HepG2 (cell line): ENCODE measurements around the gene RBBP8NL. TPM values are rescaled to one million over a fixed set of nuclear protein-coding genes. Genes with fewer than 3 reads are reported as not detected.

Experiments
- BORCS8-MEF2B ChIP-seq: sonication (generic); formaldehyde crosslinking; IDR thresholded peaks from 2 replicates; pipeline ENCODE4 v1.8.0; 2022; ENCODE audit warnings: mild to moderate bottlenecking, missing genetic modification reagents
- CAMTA2 ChIP-seq: sonication (generic); formaldehyde crosslinking; IDR thresholded peaks from 2 replicates; pipeline ENCODE4 v1.4.0; 2020; ENCODE audit warnings: mild to moderate bottlenecking, missing genetic modification reagents, borderline replicate concordance
- FOXO4 ChIP-seq: sonication (generic); formaldehyde crosslinking; conservative IDR thresholded peaks from 2 replicates; pipeline ENCODE4 v1.8.1; 2023; ENCODE audit warnings: missing genetic modification reagents
- HDAC6 ChIP-seq: fragments of 200-600 bp; sonication (generic); IDR thresholded peaks from 2 replicates; pipeline ENCODE4 v1.7.0; 2017; ENCODE audit warnings: mild to moderate bottlenecking, antibody characterized with exemption, low read length, low read depth
- KLF11 ChIP-seq: IDR thresholded peaks from 2 replicates; pipeline ENCODE4 v1.6.1; 2016; ENCODE audit warnings: missing compliant biosample characterization
- KLF13 ChIP-seq: sonication (generic); formaldehyde crosslinking; IDR thresholded peaks from 2 replicates; pipeline ENCODE4 v1.4.0; 2020; ENCODE audit warnings: mild to moderate bottlenecking, missing genetic modification reagents
- KLF6 ChIP-seq: IDR thresholded peaks from 2 replicates; pipeline ENCODE4 v1.8.0; 2016; ENCODE audit warnings: missing biosample characterization, missing genetic modification reagents
- MAZ ChIP-seq, 2 experiments: sonication (generic) in 1 of 2; formaldehyde crosslinking in 1 of 2; IDR thresholded peaks; 2 replicates each; pipeline versions ENCODE4 v1.5.0 to v1.6.1; 2012 to 2020; ENCODE audit warnings: low read depth in 2 of 2, mild to moderate bottlenecking in 2 of 2, borderline replicate concordance in 1 of 2, improper control_type of control experiment in 1 of 2, low read length in 1 of 2, missing genetic modification reagents in 1 of 2, moderate library complexity in 1 of 2
- NRL ChIP-seq: sonication (generic); formaldehyde crosslinking; IDR thresholded peaks from 2 replicates; pipeline ENCODE4 v1.5.0; 2020; ENCODE audit warnings: missing genetic modification reagents, mild to moderate bottlenecking, moderate library complexity, borderline replicate concordance
- ZBTB21 ChIP-seq: sonication (generic); formaldehyde crosslinking; IDR thresholded peaks from 2 replicates; pipeline ENCODE4 v1.4.0; 2020; ENCODE audit warnings: missing genetic modification reagents
- ZBTB7B ChIP-seq: sonication (generic); formaldehyde crosslinking; IDR thresholded peaks from 2 replicates; pipeline ENCODE4 v1.4.0; 2020; ENCODE audit warnings: missing genetic modification reagents
- ZFY ChIP-seq: sonication (generic); formaldehyde crosslinking; IDR thresholded peaks from 2 replicates; pipeline ENCODE4 v1.4.0; 2020; ENCODE audit warnings: missing genetic modification reagents
- ZNF639 ChIP-seq: conservative IDR thresholded peaks from 2 replicates; pipeline ENCODE4 v1.6.1; 2018; ENCODE audit warnings: missing genetic modification reagents
- ZNF776 ChIP-seq: sonication (generic); formaldehyde crosslinking; IDR thresholded peaks from 2 replicates; pipeline ENCODE4 v1.4.0; 2020; ENCODE audit warnings: mild to moderate bottlenecking, missing genetic modification reagents
- ZNF878 ChIP-seq: sonication (generic); formaldehyde crosslinking; IDR thresholded peaks from 2 replicates; pipeline ENCODE4 v1.8.1; 2023; ENCODE audit warnings: mild to moderate bottlenecking, missing genetic modification reagents, moderate library complexity
- polyA plus RNA-seq, 8 experiments: library from polyadenylated mRNA; depleted of rRNA in 3 of 8; stranded (reverse) in 7 of 8; unstranded in 1 of 8; fragments of >200 nt; fragmentation: Illumina TruSeq in 4 of 8; extraction: Trizol in 4 of 8; gene quantifications; 2 replicates each; pipeline versions ENCODE4 v1.2.1 to v1.2.3, GENCODE V29; 2011 to 2016; ENCODE audit warnings: low read depth in 4 of 8, missing spikeins in 1 of 8, mixed read lengths in 1 of 8; ENCODE audit not compliant: insufficient read depth in 1 of 8
- total RNA-seq, 5 experiments: library from RNA; depleted of rRNA; stranded (reverse); fragments of >200 nt; fragmentation: Illumina TruSeq; extraction: Trizol; gene quantifications; 2 replicates each; pipeline ENCODE4 v1.2.3, GENCODE V29; 2016; ENCODE audit warnings: low read depth in 1 of 5
- TF ChIP-seq, protein P1 (sequence below): fragments of 450-650 bp; IDR thresholded peaks from 2 replicates; pipeline ENCODE4 v1.6.1; 2017
- TF ChIP-seq, protein P2 (sequence below): sonication (generic); formaldehyde crosslinking; IDR thresholded peaks from 2 replicates; pipeline ENCODE4 v1.8.1; 2023; ENCODE audit warnings: mild to moderate bottlenecking, missing genetic modification reagents
- TF ChIP-seq, protein P3 (sequence below): sonication (generic); formaldehyde crosslinking; IDR thresholded peaks from 2 replicates; pipeline ENCODE4 v1.4.0; 2020; ENCODE audit warnings: missing genetic modification reagents
- TF ChIP-seq, protein P4 (sequence below): sonication (generic); formaldehyde crosslinking; IDR thresholded peaks from 2 replicates; pipeline ENCODE4 v1.8.1; 2023; ENCODE audit warnings: mild to moderate bottlenecking, missing genetic modification reagents

RBBP8NL gene
- total and polyA plus RNA-seq, 2 of the 13 experiments (the other 11 are each of a cell fraction or from before 2014, with no cell fraction given), result 0.69 to 0.86 TPM

DNA sequence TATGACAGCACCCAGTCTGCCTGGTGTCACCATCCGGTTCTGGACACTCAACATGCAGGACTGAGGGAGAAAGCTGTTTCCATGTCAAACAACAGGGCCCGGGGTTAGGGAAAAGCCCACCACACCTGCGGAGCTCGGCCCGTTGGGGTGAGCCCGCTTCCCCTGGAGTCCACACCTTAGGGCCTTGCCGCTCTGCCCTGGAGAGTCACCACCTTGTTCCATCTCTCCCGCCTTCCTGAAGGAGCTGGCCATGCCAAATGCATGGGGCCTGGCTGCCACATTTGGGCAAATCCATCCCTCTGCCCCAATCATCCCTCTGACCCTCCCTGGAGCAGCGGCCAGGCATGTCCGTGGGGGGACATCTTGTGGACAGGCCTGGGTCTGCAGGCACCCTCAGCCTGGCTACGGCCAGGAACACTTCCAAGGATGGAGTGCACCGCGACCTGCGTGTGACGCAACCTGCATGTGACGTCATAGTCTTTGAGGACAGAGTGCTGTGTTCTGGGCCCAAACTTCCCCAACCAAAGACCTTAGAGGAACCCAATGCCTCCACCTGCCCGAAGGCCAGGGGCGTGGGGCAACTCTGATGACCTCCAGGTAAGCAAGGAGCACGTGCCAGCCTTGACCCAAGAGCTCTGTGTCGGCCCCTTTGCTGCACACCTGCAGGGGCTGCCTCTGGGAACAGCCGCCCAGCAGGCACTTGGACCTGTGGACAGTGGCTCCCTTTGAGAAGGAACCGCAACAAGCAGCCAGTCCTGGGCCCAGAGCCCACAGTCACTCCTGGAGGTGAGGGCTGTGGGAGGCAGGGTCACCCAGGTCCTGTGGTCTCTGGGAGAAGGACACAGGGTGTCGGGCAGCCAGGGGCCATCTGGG is 22.0 kb downstream of the RBBP8NL start (continued):
- TF ChIP-seq, protein P1, sequence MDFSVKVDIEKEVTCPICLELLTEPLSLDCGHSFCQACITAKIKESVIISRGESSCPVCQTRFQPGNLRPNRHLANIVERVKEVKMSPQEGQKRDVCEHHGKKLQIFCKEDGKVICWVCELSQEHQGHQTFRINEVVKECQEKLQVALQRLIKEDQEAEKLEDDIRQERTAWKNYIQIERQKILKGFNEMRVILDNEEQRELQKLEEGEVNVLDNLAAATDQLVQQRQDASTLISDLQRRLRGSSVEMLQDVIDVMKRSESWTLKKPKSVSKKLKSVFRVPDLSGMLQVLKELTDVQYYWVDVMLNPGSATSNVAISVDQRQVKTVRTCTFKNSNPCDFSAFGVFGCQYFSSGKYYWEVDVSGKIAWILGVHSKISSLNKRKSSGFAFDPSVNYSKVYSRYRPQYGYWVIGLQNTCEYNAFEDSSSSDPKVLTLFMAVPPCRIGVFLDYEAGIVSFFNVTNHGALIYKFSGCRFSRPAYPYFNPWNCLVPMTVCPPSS, result no peak
- TF ChIP-seq ZBTB21 (peak; percentile 96), BORCS8-MEF2B (CRISPR knock-in tag) (peak; percentile 68; the same call in 1 of the 2 replicates), KLF11 (CRISPR knock-in tag) (no peak), ZFY (CRISPR knock-in tag) (peak; percentile 65), FOXO4 (CRISPR knock-in tag) (0 out of 2 replicates have a peak, but pooled peaks have one; percentile 69), KLF13 (CRISPR knock-in tag) (no peak), ZNF776 (CRISPR knock-in tag) (no peak), KLF6 (CRISPR knock-in tag) (no peak), ZBTB7B (CRISPR knock-in tag) (peak; percentile 68; the same call in 1 of the 2 replicates), ZNF878 (CRISPR knock-in tag) (no peak), ZNF639 (CRISPR knock-in tag) (0 out of 2 replicates have a peak, but pooled peaks have one; percentile 44), NRL (CRISPR knock-in tag) (no peak; the same call in 1 of the 2 replicates), HDAC6 (no peak), CAMTA2 (no peak), MAZ (IDR thresholded peaks at IDR 0.05; ENCODE audit: borderline replicate concordance, low read depth, low read length) (peak; percentile 20; the same call in 1 of the 2 replicates), MAZ (CRISPR knock-in tag; IDR thresholded peaks at IDR 0.05; ENCODE audit: low read depth) (no peak)
- TF ChIP-seq, protein P2, sequence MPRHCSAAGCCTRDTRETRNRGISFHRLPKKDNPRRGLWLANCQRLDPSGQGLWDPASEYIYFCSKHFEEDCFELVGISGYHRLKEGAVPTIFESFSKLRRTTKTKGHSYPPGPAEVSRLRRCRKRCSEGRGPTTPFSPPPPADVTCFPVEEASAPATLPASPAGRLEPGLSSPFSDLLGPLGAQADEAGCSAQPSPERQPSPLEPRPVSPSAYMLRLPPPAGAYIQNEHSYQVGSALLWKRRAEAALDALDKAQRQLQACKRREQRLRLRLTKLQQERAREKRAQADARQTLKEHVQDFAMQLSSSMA, result no peak
- TF ChIP-seq, protein P3, sequence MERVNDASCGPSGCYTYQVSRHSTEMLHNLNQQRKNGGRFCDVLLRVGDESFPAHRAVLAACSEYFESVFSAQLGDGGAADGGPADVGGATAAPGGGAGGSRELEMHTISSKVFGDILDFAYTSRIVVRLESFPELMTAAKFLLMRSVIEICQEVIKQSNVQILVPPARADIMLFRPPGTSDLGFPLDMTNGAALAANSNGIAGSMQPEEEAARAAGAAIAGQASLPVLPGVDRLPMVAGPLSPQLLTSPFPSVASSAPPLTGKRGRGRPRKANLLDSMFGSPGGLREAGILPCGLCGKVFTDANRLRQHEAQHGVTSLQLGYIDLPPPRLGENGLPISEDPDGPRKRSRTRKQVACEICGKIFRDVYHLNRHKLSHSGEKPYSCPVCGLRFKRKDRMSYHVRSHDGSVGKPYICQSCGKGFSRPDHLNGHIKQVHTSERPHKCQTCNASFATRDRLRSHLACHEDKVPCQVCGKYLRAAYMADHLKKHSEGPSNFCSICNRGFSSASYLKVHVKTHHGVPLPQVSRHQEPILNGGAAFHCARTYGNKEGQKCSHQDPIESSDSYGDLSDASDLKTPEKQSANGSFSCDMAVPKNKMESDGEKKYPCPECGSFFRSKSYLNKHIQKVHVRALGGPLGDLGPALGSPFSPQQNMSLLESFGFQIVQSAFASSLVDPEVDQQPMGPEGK (CRISPR knock-in tag), result peak; percentile 74
- TF ChIP-seq, protein P4, sequence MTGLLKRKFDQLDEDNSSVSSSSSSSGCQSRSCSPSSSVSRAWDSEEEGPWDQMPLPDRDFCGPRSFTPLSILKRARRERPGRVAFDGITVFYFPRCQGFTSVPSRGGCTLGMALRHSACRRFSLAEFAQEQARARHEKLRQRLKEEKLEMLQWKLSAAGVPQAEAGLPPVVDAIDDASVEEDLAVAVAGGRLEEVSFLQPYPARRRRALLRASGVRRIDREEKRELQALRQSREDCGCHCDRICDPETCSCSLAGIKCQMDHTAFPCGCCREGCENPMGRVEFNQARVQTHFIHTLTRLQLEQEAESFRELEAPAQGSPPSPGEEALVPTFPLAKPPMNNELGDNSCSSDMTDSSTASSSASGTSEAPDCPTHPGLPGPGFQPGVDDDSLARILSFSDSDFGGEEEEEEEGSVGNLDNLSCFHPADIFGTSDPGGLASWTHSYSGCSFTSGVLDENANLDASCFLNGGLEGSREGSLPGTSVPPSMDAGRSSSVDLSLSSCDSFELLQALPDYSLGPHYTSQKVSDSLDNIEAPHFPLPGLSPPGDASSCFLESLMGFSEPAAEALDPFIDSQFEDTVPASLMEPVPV (CRISPR knock-in tag), result 0 out of 2 replicates have a peak, but pooled peaks have one; percentile 64
